ENCODE results near the gene BRI3. TPM values are rescaled to one million over a fixed set of nuclear protein-coding genes. Genes with fewer than 3 reads are reported as not detected.

The BRI3 gene
- total and polyA plus RNA-seq, 2 of the 13 experiments (the other 11 are each of a cell fraction or from before 2014, with no cell fraction given), result 54.0 to 103 TPM

DNA sequence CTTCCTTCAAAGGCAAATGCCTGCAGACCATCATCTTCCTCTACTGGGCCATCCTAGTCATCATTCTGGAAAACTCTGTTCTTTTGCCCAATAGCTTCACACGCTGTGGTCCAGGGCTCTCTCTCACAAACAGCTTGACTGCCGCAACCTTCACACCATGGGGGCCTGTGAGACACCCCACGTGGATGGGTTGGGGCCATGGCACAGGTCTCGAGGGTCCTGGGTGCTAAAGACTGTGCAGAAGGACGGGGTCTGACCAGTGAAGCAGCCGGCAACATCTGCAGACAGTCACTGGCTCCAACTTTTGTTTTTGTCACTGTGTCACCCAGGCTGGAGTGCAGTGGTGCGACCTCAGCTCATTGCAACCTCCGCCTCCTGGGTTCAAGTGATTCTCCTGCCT is 28.1 kb downstream of the BRI3 start:
- no peak for TF ChIP-seq SPEN (CRISPR knock-in tag; IDR thresholded peaks at IDR 0.05; ENCODE audit: low read depth)
- TF ChIP-seq, protein P1, sequence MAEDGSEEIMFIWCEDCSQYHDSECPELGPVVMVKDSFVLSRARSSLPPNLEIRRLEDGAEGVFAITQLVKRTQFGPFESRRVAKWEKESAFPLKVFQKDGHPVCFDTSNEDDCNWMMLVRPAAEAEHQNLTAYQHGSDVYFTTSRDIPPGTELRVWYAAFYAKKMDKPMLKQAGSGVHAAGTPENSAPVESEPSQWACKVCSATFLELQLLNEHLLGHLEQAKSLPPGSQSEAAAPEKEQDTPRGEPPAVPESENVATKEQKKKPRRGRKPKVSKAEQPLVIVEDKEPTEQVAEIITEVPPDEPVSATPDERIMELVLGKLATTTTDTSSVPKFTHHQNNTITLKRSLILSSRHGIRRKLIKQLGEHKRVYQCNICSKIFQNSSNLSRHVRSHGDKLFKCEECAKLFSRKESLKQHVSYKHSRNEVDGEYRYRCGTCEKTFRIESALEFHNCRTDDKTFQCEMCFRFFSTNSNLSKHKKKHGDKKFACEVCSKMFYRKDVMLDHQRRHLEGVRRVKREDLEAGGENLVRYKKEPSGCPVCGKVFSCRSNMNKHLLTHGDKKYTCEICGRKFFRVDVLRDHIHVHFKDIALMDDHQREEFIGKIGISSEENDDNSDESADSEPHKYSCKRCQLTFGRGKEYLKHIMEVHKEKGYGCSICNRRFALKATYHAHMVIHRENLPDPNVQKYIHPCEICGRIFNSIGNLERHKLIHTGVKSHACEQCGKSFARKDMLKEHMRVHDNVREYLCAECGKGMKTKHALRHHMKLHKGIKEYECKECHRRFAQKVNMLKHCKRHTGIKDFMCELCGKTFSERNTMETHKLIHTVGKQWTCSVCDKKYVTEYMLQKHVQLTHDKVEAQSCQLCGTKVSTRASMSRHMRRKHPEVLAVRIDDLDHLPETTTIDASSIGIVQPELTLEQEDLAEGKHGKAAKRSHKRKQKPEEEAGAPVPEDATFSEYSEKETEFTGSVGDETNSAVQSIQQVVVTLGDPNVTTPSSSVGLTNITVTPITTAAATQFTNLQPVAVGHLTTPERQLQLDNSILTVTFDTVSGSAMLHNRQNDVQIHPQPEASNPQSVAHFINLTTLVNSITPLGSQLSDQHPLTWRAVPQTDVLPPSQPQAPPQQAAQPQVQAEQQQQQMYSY (CRISPR knock-in tag; IDR thresholded peaks at IDR 0.05), result no peak
- no peak for TF ChIP-seq POLR2A (IDR thresholded peaks at IDR 0.05; ENCODE audit: insufficient read depth in 1 of 2, low read depth in 2 of 2, low read length in 2 of 2)
- TF ChIP-seq ZC3H13 (CRISPR knock-in tag; IDR thresholded peaks at IDR 0.05), result no peak
- TF ChIP-seq, protein P2, sequence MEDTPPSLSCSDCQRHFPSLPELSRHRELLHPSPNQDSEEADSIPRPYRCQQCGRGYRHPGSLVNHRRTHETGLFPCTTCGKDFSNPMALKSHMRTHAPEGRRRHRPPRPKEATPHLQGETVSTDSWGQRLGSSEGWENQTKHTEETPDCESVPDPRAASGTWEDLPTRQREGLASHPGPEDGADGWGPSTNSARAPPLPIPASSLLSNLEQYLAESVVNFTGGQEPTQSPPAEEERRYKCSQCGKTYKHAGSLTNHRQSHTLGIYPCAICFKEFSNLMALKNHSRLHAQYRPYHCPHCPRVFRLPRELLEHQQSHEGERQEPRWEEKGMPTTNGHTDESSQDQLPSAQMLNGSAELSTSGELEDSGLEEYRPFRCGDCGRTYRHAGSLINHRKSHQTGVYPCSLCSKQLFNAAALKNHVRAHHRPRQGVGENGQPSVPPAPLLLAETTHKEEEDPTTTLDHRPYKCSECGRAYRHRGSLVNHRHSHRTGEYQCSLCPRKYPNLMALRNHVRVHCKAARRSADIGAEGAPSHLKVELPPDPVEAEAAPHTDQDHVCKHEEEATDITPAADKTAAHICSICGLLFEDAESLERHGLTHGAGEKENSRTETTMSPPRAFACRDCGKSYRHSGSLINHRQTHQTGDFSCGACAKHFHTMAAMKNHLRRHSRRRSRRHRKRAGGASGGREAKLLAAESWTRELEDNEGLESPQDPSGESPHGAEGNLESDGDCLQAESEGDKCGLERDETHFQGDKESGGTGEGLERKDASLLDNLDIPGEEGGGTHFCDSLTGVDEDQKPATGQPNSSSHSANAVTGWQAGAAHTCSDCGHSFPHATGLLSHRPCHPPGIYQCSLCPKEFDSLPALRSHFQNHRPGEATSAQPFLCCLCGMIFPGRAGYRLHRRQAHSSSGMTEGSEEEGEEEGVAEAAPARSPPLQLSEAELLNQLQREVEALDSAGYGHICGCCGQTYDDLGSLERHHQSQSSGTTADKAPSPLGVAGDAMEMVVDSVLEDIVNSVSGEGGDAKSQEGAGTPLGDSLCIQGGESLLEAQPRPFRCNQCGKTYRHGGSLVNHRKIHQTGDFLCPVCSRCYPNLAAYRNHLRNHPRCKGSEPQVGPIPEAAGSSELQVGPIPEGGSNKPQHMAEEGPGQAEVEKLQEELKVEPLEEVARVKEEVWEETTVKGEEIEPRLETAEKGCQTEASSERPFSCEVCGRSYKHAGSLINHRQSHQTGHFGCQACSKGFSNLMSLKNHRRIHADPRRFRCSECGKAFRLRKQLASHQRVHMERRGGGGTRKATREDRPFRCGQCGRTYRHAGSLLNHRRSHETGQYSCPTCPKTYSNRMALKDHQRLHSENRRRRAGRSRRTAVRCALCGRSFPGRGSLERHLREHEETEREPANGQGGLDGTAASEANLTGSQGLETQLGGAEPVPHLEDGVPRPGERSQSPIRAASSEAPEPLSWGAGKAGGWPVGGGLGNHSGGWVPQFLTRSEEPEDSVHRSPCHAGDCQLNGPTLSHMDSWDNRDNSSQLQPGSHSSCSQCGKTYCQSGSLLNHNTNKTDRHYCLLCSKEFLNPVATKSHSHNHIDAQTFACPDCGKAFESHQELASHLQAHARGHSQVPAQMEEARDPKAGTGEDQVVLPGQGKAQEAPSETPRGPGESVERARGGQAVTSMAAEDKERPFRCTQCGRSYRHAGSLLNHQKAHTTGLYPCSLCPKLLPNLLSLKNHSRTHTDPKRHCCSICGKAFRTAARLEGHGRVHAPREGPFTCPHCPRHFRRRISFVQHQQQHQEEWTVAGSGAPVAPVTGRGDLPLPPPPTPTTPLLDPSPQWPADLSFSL (CRISPR knock-in tag; IDR thresholded peaks at IDR 0.05), result no peak
- no peak for TF ChIP-seq CC2D1A (CRISPR knock-in tag; IDR thresholded peaks at IDR 0.05)
- TF ChIP-seq PAWR (CRISPR knock-in tag; IDR thresholded peaks at IDR 0.05; ENCODE audit: borderline replicate concordance), result no peak
- H3K27ac ChIP-seq (ENCODE audit: extremely low read length, insufficient read depth, low read length), result no peak overlapping the region
- in situ Hi-C loops (cut with HindIII; ENCODE audit: extremely low pct_ligation_motif_present, low pct_unique_long_range_greater_than_20kb) (no loop called here), intact Hi-C loops (cut with micrococcal nuclease; ENCODE audit: unreplicated experiment) (no loop called here)
- H3K9ac ChIP-seq (ENCODE audit: insufficient read depth, low read depth, low read length), result no peak overlapping the region
- FAIRE-seq (no peak), ATAC-seq (no peak), DNase-seq (ENCODE audit: low spot score) (no peak)
- H3K36me3 ChIP-seq (replicated peaks in 1 of 2; ENCODE audit: control insufficient read depth in 1 of 2, insufficient read depth in 2 of 2, low read length in 2 of 2), result peaks cover 22 to 38% of the 10 kb centered on the region in 2 experiments
- H2AFZ ChIP-seq (ENCODE audit: low read length), result no peak overlapping the region
- no peaks in the 10 kb centered on the region for H4K20me1 ChIP-seq (ENCODE audit: insufficient read depth, low read length)
- no peaks in the 10 kb centered on the region for H3K4me1 ChIP-seq (ENCODE audit: insufficient read depth, low read length)
- BruUV-seq (replicated peaks), result no TSS peak
- ChIA-PET CTCF (ENCODE audit: low intra/inter-chr PET ratio, low total read pairs) (no interaction called here), POLR2A (no interaction called here)
- no peak overlapping the region for H3K4me2 ChIP-seq (ENCODE audit: low read depth, low read length)
- H3K79me2 ChIP-seq (ENCODE audit: insufficient read depth, low read length), result no peaks in the 10 kb centered on the region
- 98% methylated on average over 8 of the region's 8 CpGs for WGBS (ENCODE audit: low lambda C conversion rate)
- no peaks in the 10 kb centered on the region for H3K27me3 ChIP-seq (ENCODE audit: control insufficient read depth in 1 of 2, insufficient read depth in 2 of 2, low read length in 2 of 2)
- H3K4me3 ChIP-seq (replicated peaks in 1 of 3; ENCODE audit: insufficient read depth in 1 of 3, low read depth in 2 of 3, low read length in 3 of 3), result no peak overlapping the region
- H3K9me3 ChIP-seq (ENCODE audit: low read length), result no peaks in the 10 kb centered on the region
